ENCODE data around the gene KIF21A. TPM values are rescaled to one million over a fixed set of nuclear protein-coding genes. Genes with fewer than 3 reads are reported as not detected.

The KIF21A gene
- total and polyA plus RNA-seq, 2 donors (not counting 3 experiments of a cell fraction or from before 2014, with no cell fraction given) = 1.8 to 10.1 TPM

GRCh38 chr12:39406262-39406661, 36.7 kb downstream of the KIF21A start:
- no peak overlapping the region for H3K9ac ChIP-seq (replicated peaks; ENCODE audit: extremely low read depth, insufficient read depth, low read length)
- no peaks in the 10 kb centered on the region for H4K20me1 ChIP-seq (replicated peaks; ENCODE audit: control insufficient read depth, extremely low read depth, insufficient read depth, low read length)
- FAIRE-seq (no peak), DNase-seq (ENCODE audit: low read depth, low spot score) (no peak)
- no peaks in the 10 kb centered on the region for H3K9me1 ChIP-seq (replicated peaks; ENCODE audit: control insufficient read depth, extremely low read depth, insufficient read depth, low read length)
- intact Hi-C loops (cut with micrococcal nuclease) (no loop called here), dilution Hi-C loops (cut with MboI; ENCODE audit: extremely low pct_ligation_motif_present, low sequenced_read_pairs) (no loop called here)
- H3K4me1 ChIP-seq (ENCODE audit: control insufficient read depth, extremely low read depth, insufficient read depth, low read length) = no peaks in the 10 kb centered on the region
- no TSS peak for BruUV-seq (replicated peaks)
- H3K79me2 ChIP-seq (ENCODE audit: control insufficient read depth, insufficient read depth, low read length) = no peaks in the 10 kb centered on the region
- TF ChIP-seq EZH2 (IDR thresholded peaks at IDR 0.05; ENCODE audit: borderline replicate concordance, low read depth, low read length, severe bottlenecking) (no peak), MAX (IDR thresholded peaks at IDR 0.05; ENCODE audit: insufficient read depth, insufficient read length) (no peak), MYC (IDR thresholded peaks at IDR 0.05; ENCODE audit: low read depth, low read length) (no peak), POLR2A (IDR thresholded peaks at IDR 0.05; ENCODE audit: low read depth, low read length) (no peak), JUN (IDR thresholded peaks at IDR 0.05; ENCODE audit: borderline replicate concordance, insufficient read depth, insufficient read length, low read depth) (no peak), GATA2 (IDR thresholded peaks at IDR 0.05; ENCODE audit: insufficient read depth, insufficient read length, low read depth, low read length) (no peak), POLR2AphosphoS5 (IDR thresholded peaks at IDR 0.05; ENCODE audit: insufficient read depth, low read depth, low read length) (no peak), FOS (IDR thresholded peaks at IDR 0.05; ENCODE audit: borderline replicate concordance, insufficient read depth, low read length) (no peak), CTCF (IDR thresholded peaks at IDR 0.05; ENCODE audit: extremely low read depth in 1 of 2, insufficient read depth in 1 of 2, low read depth in 1 of 2, low read length in 2 of 2) (no peak)
- ChIA-PET POLR2A (no interaction called here), CTCF (interaction anchor here (0.6 to 1.6 kb wide), 3 partner anchors 8 to 41 kb away, joined by 3 to 4 read pairs (median 3); no protein-coding TSS in a partner anchor)
- no peak overlapping the region for H3K4me2 ChIP-seq (ENCODE audit: insufficient read depth, low read length)
- H2AFZ ChIP-seq (ENCODE audit: low read depth, low read length) = no peak overlapping the region
- H3K27ac ChIP-seq (ENCODE audit: insufficient read depth, low read depth, low read length) = no peak overlapping the region
- no peak overlapping the region for H3K4me3 ChIP-seq (replicated peaks in 1 of 3; ENCODE audit: insufficient read depth in 1 of 3, low read depth in 1 of 3, low read length in 3 of 3)
- no peaks in the 10 kb centered on the region for H3K27me3 ChIP-seq (ENCODE audit: control insufficient read depth in 2 of 2, insufficient read depth in 2 of 2, low read length in 2 of 2)
- H3K36me3 ChIP-seq (ENCODE audit: control insufficient read depth in 2 of 2, extremely low read depth in 1 of 2, insufficient read depth in 2 of 2, low read length in 2 of 2) = no peaks in the 10 kb centered on the region
- H3K9me3 ChIP-seq (replicated peaks; ENCODE audit: control insufficient read depth, insufficient read depth, low read length) = no peaks in the 10 kb centered on the region

All from endothelial cell of umbilical vein (primary cell).